ENCODE data around the gene MAEA. TPM values are rescaled to one million over a fixed set of nuclear protein-coding genes. Genes with fewer than 3 reads are reported as not detected.

The MAEA gene
- total RNA-seq, 2 donors from 2014 or later: 65.8 to 124 TPM

DNA sequence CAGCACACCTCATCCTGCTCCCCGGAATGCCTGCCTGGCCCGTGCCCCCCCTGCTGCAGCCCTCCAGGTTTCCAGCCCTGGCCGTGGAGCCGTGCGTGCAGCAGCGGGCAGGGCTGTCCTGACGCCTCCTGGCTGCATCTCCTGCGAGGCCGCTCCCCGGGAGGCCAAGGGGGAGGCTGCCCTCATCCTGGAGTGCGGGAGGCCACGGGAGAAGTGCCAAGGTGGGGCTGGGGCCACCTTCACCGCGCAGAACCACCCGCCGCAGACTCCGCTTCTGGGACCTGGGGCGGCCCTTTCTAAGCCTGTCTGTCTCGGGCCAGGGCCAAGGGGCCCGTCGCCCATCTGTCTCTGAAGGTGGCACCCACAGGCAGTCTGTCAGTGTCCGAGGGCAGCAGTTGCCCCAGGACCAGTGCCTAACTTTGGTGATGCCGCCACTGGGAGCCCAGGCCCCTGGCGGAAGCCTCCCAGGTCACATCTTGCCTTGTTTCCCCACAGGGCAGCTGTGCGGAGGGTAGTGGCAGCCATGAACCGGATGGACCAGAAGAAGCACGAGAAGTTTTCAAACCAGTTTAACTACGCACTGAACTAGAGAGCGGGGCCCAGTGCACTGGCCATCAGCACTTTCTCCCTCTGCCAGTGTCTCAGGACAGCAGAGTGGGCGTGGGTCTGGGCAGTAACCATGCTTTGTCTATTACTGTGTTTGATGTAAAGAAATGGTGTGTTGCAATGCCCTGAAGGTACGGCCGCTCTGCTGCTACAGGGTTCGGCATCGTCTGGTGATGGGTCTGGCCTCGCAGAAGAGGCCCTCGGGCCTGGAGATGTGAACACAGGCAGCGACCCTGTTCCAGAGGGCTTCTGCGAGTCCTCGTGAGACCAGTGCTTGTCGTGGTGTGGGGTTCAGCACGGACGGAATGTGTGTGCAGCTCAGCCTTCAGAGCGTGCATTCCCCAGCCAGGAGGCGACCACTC, 96.0 kb downstream of the MAEA start:
- Histone ChIP-seq H3K4me1 (no peaks in the 10 kb centered on the region), H3K27me3 (no peaks in the 10 kb centered on the region), H3K4me3 (no peak overlapping the region), H3K9me3 (no peaks in the 10 kb centered on the region), H3K36me3 (no peaks in the 10 kb centered on the region), H3K27ac (no peak overlapping the region), H3K9ac (ENCODE audit: low read depth in 2 of 2, low read length in 2 of 2) (no peak overlapping the region)
- intact Hi-C loops (cut with DNase I): no loop called here
- no peak for DNase-seq
- TF ChIP-seq, protein P1, sequence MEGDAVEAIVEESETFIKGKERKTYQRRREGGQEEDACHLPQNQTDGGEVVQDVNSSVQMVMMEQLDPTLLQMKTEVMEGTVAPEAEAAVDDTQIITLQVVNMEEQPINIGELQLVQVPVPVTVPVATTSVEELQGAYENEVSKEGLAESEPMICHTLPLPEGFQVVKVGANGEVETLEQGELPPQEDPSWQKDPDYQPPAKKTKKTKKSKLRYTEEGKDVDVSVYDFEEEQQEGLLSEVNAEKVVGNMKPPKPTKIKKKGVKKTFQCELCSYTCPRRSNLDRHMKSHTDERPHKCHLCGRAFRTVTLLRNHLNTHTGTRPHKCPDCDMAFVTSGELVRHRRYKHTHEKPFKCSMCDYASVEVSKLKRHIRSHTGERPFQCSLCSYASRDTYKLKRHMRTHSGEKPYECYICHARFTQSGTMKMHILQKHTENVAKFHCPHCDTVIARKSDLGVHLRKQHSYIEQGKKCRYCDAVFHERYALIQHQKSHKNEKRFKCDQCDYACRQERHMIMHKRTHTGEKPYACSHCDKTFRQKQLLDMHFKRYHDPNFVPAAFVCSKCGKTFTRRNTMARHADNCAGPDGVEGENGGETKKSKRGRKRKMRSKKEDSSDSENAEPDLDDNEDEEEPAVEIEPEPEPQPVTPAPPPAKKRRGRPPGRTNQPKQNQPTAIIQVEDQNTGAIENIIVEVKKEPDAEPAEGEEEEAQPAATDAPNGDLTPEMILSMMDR (IDR thresholded peaks at IDR 0.05): no peak

Other genes starting within 250 kb of the MAEA start
- 1 to 10 TPM; 2.3 to 2.5 TPM for gene RNF212, start 176.3 kb upstream of the MAEA start, total RNA-seq
- gene SPON2, start 117.3 kb upstream of the MAEA start, total RNA-seq: 10 to 100 TPM; 22.0 to 22.4 TPM
- gene CTBP1, start 40.8 kb upstream of the MAEA start, total RNA-seq: 100 to 1,000 TPM; 137 to 200 TPM
- 10 to 100 TPM; 16.7 to 55.7 TPM for gene UVSSA, start 57.3 kb downstream of the MAEA start, total RNA-seq
- gene NKX1-1, start 116.6 kb downstream of the MAEA start, total RNA-seq: not detected